Fibroblast of the aortic adventitia (primary cell): ENCODE measurements around the gene ARHGEF25. TPM values are rescaled to one million over a fixed set of nuclear protein-coding genes. Genes with fewer than 3 reads are reported as not detected.
"Not testable (repeated sequence)": the region's sequence is repeated elsewhere in the genome, so short reads cannot be mapped to it uniquely, and the experiment has no call there.

ENCODE experiments used
- DNase-seq: peaks from one replicate; pipeline ENCODE4 v3.0.0-alpha.2; 2010; ENCODE audit warnings: low read depth
- H3K4me3 ChIP-seq: 2 replicates; pipeline ENCODE4 v1.5.1; 2011; ENCODE audit warnings: low read depth, mild to moderate bottlenecking, control low read depth, low read length, moderate library complexity
- total RNA-seq: library from RNA; depleted of rRNA; stranded (reverse); fragments of >200 nt; gene quantifications from 2 replicates; pipeline ENCODE4 v1.2.3, GENCODE V29; 2012; ENCODE audit warnings: low replicate concordance
- TF ChIP-seq, protein P1 (sequence below): IDR thresholded peaks from 2 replicates; pipeline ENCODE4 v1.5.1; 2011; ENCODE audit warnings: mild to moderate bottlenecking, low read length, control low read depth, inconsistent platforms; ENCODE audit not compliant: insufficient read depth

ARHGEF25 gene
- total RNA-seq, 1 donor = 18.3 TPM

DNA sequence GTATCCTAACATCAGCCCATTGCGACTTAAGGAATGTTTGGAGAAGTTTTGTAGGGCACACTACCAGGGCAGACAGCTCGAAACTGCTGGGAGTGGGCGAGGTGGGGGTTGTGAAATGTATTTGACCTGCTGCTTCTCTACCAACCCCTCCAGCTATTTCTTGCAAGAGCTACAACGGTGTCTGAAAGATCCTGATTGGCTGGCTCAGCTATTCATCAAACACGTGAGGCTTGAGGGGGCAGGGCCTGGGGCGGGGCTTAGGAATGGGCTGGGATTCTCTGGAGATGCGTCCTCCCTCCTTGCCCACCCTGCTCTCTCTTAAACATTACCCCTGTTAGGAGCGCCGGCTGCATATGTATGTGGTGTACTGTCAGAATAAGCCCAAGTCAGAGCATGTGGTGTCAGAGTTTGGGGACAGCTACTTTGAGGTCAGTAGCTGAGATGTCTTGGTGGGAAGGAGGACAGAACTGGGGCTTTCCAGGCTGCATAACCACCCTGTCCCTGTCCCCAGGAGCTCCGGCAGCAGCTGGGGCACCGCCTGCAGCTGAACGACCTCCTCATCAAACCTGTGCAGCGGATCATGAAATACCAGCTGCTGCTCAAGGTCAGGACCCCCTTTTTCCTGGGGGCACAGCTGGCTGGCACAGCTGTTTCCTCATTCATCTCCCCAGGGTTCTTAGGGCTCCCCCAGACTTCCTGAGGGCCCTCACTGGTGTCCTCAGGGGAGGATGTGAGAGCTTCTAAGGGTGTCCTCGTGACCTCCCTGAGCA, 3.1 kb downstream of the ARHGEF25 start:
- H3K4me3 ChIP-seq = no peak overlapping the region
- peak; percentile 29 for DNase-seq
- TF ChIP-seq, protein P1, sequence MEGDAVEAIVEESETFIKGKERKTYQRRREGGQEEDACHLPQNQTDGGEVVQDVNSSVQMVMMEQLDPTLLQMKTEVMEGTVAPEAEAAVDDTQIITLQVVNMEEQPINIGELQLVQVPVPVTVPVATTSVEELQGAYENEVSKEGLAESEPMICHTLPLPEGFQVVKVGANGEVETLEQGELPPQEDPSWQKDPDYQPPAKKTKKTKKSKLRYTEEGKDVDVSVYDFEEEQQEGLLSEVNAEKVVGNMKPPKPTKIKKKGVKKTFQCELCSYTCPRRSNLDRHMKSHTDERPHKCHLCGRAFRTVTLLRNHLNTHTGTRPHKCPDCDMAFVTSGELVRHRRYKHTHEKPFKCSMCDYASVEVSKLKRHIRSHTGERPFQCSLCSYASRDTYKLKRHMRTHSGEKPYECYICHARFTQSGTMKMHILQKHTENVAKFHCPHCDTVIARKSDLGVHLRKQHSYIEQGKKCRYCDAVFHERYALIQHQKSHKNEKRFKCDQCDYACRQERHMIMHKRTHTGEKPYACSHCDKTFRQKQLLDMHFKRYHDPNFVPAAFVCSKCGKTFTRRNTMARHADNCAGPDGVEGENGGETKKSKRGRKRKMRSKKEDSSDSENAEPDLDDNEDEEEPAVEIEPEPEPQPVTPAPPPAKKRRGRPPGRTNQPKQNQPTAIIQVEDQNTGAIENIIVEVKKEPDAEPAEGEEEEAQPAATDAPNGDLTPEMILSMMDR = no peak

DNA sequence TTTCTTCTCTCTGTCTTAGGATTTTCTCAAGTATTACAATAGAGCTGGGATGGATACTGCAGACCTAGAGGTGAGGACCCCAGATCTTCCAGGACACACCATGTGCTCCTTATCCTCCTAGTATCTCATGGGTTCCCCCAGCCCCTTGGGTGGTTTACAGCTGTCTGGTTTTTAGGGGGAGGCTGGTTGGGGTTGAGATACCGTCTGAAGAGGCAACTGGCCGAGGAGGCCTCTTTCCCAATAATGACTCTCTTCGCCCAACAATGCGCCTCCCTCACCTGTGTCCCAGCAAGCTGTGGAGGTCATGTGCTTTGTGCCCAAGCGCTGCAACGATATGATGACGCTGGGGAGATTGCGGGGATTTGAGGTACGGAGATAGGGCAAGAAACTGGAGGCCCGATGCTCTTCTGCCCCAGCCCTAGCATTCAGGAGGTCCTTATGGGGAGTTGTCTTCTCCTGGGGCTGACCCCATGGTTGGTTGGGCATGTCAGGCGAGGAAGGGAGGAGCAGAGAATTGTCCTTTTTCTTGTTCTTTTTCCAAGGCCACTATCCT, 3.8 kb downstream of the ARHGEF25 start:
- TF ChIP-seq, protein P1 = no peak
- DNase-seq = no peak
- no peak overlapping the region for H3K4me3 ChIP-seq

DNA sequence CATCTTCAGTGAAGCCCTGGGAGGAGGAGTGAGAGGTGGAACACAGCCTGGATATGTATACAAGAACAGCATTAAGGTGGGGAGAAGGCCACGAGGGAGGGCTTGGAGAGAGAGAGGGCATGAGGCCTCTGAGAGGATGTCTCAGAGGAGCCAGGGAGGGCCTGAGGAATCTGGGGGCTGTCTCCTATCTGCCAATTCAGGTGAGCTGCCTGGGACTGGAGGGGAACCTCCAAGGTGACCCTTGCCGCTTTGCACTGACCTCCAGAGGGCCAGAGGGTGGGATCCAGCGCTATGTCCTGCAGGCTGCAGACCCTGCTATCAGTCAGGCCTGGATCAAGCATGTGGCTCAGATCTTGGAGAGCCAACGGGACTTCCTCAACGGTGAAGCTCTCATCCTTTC, 4.4 kb downstream of the ARHGEF25 start:
- TF ChIP-seq, protein P1 = no peak

DNA sequence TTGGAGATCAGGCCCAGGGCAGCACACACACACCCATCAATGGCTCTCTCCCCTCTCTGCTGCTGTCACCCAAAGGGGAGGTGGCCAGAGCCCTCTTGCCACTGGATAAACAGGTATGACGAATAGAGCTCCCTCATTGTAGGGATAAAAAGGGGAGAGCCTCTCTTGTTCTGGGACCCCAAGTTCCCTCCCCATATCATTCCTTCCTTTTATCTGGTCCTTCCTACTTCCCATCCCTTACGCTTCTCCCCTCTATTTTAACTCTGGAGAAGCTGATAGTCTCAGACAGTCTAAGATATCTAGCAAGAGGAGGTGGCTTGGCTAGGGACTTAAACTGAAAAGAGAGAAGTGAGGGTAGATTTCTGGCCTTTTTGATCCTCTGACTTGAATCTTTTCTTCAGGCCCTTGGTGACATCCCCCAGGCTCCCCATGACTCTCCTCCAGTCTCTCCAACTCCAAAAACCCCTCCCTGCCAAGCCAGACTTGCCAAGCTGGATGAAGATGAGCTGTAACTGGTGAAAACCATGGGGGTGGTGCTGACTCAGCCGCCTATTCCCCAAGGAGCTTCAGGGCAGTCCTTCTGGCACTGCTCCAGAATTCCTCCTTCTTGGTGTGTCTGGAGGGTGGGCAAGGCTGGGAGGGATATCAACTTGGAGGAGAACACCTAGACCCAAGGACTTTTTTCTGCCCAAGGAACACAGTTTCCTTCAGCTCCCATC, 5.3 kb downstream of the ARHGEF25 start:
- H3K4me3 ChIP-seq = no peak overlapping the region
- peak; percentile 57 for DNase-seq
- TF ChIP-seq, protein P1 = no peak

More for the DNA sequence above, 4.4 kb downstream of the ARHGEF25 start:
- DNase-seq = no peak
- no peak overlapping the region for H3K4me3 ChIP-seq

DNA sequence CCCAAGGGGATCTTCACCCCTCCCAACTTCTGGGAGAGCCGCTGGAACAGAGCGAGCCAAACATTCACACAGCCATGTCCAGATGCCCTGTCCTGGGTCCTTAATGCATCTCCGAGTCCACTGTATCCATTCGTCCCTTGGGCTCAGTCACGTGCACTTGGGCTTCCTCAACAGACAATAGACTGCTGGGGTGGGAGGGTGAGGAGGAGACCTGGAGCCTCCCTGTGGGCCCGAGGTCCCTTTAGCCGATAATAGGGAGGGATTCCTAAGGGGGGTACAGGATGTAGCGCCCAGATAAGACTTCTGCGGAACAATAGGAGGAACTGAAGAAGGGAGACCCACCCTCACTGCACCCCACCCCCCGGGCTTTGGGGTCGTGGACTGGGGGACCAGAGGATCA, 6.7 kb downstream of the ARHGEF25 start:
- no peak overlapping the region for H3K4me3 ChIP-seq
- TF ChIP-seq, protein P1 = no peak
- DNase-seq = no peak

DNA sequence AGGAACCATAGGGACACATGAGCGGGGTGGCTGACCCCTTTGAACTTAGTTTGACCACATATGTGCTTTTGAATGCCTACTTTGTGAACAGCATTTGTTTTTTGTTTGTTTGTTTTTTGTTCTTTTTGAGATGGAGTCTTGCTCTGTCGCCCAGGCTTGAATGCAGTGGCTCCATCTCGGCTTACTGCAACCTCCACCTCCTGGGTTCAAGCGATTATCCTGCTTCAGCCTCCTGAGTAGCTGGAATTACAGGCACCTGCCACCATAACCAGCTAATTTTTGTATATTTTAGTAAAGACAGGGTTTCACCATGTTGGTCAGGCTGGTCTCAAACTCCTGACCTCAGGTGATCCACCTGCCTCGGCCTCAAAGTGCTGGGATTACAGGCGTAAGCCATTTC, 7.2 kb downstream of the ARHGEF25 start:
- H3K4me3 ChIP-seq, DNase-seq: not testable (repeated sequence)

DNA sequence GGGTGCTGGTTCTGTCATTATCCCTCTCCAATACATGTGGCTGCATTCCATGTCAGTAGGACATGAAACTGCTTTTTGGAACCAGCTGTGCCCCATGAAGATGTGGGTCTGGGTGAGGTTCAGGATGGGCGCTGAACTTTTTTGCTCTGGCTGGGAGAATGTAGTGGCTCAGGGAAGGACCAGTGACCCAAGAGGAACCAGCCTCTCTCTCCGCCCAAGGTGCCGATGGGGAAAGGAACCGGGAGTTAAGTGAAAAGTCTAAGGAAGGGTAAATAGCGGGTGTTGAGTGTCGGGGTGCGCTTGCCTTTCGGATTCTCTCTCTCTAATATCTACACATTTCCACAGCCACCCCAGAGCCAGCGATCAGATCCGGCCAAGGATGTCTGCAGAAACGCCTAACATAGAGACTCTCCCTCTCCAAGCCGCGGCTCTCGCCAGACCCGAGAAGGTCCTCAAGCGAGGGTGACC, 7.8 kb downstream of the ARHGEF25 start:
- no peak for DNase-seq
- H3K4me3 ChIP-seq = no peak overlapping the region

More for the DNA sequence above, 7.8 kb downstream of the ARHGEF25 start:
- TF ChIP-seq, protein P1 = no peak
